ENCODE measurements around the gene SEMA6B.

DNA sequence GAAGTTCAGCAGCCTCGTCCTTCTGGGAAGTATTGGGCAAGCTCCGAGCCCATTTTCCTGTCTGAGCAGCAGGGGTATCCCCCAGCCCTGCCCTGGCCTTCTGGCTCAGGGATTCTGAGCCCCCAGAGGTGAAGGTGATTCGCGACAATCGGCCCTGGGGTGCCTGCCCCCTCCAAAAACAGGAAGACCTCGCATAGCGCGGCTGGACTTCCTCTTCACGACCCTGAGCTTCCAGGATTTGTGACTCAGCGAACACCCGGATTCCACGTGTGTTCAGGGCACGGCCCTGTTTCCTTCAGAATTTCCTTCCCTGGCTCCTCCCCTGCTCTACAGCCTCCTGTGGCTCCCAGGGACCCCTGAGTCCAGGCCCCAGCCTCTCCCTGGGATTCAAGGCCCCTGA, at the start of gene SEMA6B:
- TF ChIP-seq, protein P1, sequence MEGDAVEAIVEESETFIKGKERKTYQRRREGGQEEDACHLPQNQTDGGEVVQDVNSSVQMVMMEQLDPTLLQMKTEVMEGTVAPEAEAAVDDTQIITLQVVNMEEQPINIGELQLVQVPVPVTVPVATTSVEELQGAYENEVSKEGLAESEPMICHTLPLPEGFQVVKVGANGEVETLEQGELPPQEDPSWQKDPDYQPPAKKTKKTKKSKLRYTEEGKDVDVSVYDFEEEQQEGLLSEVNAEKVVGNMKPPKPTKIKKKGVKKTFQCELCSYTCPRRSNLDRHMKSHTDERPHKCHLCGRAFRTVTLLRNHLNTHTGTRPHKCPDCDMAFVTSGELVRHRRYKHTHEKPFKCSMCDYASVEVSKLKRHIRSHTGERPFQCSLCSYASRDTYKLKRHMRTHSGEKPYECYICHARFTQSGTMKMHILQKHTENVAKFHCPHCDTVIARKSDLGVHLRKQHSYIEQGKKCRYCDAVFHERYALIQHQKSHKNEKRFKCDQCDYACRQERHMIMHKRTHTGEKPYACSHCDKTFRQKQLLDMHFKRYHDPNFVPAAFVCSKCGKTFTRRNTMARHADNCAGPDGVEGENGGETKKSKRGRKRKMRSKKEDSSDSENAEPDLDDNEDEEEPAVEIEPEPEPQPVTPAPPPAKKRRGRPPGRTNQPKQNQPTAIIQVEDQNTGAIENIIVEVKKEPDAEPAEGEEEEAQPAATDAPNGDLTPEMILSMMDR (IDR thresholded peaks at IDR 0.05; ENCODE audit: low read depth, low read length, poor library complexity, severe bottlenecking), result no peak
- TF ChIP-seq EZH2phosphoT487 (IDR thresholded peaks at IDR 0.05; ENCODE audit: borderline replicate concordance, low read length), result no peak

Data from DOHH2 (cell line).